GM13976 (cell line): Measurements from ENCODE around the gene CYB561D2.

Experiments
- DNase-seq: peaks from one replicate; pipeline ENCODE4 v3.0.0; 2012; ENCODE audit warnings: low spot score
- in situ Hi-C: fragments of 300-500 bp; cut with MboI; formaldehyde crosslinking; loops from one replicate; pipeline ENCODE4 v1.12.0; 2022; ENCODE audit warnings: low sequenced_read_pairs, mixed read lengths, inconsistent platforms; ENCODE audit not compliant: unreplicated experiment
- TF ChIP-seq, protein P1 (sequence below): IDR thresholded peaks from 2 replicates; pipeline ENCODE4 v1.5.1; 2012; ENCODE audit warnings: borderline replicate concordance, mild to moderate bottlenecking; ENCODE audit not compliant: insufficient read depth; ENCODE audit errors: extremely low read depth, missing control alignments, control extremely low read depth

The CYB561D2 gene

DNA sequence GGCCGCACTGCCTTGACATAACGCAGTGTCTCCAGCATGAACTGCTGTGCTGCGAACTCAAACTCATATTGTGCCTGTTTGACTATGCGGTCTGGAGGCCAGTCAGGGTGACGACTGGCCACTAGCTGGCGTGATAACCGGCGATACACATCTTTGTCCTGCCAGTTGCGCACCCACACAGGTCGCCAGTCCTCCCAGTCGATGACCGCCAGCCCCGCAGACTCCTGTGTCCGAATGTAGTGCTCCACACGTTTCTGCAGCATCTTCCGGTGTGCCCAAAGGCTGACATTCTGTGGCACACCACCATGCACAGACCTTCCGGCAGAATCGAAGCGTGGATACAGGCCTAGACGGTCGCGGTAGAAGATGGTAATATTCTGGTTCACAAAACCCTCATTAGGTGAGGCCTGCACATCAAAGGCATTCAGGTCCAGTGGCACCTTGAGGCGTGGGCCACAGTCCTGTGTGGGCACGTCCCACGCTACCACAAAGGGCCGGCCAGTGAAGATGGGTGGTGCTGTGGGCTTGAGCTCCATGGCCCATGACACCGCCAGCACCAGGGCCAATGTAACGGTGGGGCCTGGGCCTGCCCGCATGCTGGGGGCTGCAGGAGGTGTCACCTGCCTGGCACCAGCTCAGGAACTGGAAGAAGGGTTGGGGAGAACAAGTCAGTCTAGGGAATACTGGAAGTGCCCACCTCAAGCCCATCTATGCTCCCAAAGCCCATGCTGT is 30.6 kb upstream of the CYB561D2 start:
- TF ChIP-seq, protein P1, sequence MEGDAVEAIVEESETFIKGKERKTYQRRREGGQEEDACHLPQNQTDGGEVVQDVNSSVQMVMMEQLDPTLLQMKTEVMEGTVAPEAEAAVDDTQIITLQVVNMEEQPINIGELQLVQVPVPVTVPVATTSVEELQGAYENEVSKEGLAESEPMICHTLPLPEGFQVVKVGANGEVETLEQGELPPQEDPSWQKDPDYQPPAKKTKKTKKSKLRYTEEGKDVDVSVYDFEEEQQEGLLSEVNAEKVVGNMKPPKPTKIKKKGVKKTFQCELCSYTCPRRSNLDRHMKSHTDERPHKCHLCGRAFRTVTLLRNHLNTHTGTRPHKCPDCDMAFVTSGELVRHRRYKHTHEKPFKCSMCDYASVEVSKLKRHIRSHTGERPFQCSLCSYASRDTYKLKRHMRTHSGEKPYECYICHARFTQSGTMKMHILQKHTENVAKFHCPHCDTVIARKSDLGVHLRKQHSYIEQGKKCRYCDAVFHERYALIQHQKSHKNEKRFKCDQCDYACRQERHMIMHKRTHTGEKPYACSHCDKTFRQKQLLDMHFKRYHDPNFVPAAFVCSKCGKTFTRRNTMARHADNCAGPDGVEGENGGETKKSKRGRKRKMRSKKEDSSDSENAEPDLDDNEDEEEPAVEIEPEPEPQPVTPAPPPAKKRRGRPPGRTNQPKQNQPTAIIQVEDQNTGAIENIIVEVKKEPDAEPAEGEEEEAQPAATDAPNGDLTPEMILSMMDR: no peak
- in situ Hi-C loops: no loop called here
- no peak for DNase-seq

DNA sequence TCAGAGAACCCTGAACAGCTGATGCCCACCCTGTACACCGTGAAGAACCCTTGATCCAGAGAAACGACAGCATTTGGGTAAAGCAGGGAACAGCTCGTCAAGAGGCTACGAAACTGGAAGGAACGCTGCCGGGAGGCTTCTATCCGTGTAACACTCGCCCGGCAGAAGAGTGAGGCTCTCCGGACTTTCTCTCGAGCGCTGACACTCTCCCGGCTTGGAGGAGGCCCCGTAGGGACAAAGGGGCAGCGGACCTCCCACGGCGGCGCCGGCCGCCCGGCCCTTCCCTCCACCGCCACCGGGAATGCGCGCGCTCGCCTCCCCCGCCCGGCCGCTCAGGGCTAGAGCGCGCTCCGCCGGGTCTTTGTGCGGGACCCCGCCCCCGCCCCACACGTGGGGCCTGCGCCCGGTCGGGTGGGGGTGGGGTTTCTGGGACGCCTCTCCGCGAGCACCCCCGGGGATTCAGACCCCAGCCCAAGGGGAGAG is 29.8 kb upstream of the CYB561D2 start:
- peak; percentile 86 for DNase-seq
- in situ Hi-C loops: no loop called here
- TF ChIP-seq, protein P1: no peak

DNA sequence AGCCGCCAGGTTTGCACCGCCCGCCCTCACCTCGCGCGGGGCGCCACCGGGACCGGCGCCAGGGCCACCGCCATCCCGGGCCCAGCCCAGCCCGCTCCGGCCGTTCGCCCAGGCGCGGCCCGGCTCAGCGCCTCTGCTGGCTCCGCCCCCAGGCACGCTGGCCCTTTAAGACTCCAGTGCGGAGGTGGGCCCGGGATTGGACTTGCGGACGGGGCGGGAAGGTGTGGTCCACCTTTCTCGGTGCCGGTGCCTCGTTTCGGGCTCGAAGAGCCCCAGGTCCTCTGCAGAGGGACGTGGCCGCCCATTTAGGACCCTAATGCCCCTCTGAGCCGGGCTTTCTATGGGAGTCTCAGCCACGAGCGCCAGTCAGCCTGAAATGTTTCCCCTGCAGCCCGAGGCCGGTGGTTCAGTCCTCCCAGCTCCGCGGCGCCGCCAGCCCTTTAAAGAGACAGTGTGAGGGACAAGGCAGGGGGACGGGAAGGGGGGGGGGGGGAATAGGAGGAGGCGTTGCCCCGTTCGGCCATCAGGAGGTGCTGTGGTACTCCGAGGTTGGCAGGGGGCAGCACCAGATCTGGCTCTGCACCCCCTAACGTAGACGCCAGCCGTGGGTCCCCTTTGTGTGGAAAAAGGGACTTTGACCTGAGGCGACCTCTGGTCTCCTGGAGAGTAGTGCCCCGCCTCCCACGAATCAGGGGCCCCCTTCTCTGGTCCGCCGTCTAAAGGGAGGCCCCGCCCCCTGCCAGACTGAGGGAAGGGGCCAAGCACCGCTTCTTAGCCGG is 29.1 kb upstream of the CYB561D2 start:
- DNase-seq: peak; percentile 93
- TF ChIP-seq, protein P1: peak; percentile 41
- in situ Hi-C loops: no loop called here

DNA sequence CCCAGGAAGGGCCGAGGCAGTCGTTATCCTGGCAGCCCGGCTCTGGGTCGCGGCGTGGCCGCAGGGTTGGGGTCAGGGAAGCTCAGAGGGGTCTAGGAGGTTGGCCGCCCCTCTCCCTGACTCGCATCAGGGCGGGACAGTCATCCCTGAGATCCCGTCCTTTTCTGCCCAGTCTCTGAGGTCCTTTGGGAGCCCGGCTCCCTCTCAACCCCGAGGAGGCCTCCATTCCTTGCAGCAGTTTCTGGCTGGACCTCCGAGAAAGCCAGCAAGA is 28.6 kb upstream of the CYB561D2 start:
- TF ChIP-seq, protein P1: no peak
- no peak for DNase-seq
- in situ Hi-C loops: no loop called here

DNA sequence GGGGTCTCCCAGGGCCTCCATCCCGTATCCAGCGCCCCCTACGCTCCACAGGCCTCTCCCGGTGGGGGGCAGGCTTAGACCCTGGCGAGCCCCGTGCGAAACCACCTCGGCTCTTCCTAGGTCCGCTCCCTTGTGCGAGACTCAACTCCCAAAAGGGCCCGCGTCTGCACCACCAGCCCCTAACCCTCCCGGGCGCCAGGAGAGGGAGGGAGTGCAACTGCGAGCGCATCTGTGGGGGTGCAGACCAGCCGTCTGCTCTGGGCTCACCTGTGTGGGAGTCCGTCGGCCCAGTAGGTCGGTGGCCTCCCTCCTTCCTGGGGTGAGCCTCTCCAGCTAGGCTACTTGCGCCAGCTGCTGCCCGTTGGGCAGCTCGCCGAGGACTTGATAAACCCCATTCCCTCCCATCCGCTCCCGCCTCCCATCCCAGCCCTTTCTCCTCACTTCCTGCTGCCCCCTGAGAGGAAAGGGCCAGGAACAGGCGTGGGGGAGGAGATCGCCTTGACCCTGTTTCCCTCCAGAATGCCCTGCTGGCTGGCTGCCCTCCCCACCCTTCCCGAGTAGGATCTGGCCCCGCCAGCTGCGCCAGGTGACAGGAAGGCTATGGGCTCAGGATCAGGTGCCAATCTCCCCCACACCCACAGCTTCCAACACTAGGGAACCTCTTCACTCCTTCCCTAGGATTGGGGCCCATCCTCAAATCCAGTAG is 28.1 kb upstream of the CYB561D2 start, which contains the start of gene HYAL2:
Gene HYAL2 (minus strand): TSS at position 360 of the 706 bp plus-strand sequence. CDS start 2,256 bp downstream, outside the sequence.
- DNase-seq: no peak
- in situ Hi-C loops: no loop called here

More for the DNA sequence above, 28.1 kb upstream of the CYB561D2 start, which contains the start of gene HYAL2:
- TF ChIP-seq, protein P1: no peak
